HG02610 (cell line): Measurements from ENCODE around the gene TUFT1.
A peak's percentile ranks its signal among the peaks of the same experiment; 100 is the strongest.
"Not testable (repeated sequence)": the region's sequence is repeated elsewhere in the genome, so short reads cannot be mapped to it uniquely, and the experiment has no call there.

ENCODE experiments used
- ATAC-seq: cut with Tn5 transposase; IDR thresholded peaks from one replicate; pipeline ENCODE4 v1.9.1; 2021; ENCODE audit warnings: mild to moderate bottlenecking, moderate library complexity; ENCODE audit not compliant: unreplicated experiment

The TUFT1 gene

DNA sequence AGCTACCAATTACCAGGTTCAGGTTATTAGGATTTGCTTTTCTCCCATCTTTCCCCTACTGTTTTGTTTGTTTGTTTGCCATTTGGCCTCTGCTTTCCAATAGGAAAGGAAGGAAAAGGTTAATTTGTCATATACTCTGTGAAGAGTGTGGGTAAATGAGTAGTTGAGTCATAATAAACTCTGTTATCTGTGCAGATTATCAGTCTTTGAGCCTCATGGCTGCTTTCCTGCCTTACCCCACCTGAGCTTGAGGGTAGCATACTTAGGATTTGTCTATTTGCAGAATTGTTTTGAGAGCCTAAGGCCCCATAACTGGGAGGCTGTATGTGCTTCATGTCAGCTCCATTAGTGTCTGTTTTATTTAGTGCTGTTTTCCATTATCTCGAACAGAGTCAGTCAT, 38.8 kb downstream of the TUFT1 start:
- ATAC-seq: no peak

DNA sequence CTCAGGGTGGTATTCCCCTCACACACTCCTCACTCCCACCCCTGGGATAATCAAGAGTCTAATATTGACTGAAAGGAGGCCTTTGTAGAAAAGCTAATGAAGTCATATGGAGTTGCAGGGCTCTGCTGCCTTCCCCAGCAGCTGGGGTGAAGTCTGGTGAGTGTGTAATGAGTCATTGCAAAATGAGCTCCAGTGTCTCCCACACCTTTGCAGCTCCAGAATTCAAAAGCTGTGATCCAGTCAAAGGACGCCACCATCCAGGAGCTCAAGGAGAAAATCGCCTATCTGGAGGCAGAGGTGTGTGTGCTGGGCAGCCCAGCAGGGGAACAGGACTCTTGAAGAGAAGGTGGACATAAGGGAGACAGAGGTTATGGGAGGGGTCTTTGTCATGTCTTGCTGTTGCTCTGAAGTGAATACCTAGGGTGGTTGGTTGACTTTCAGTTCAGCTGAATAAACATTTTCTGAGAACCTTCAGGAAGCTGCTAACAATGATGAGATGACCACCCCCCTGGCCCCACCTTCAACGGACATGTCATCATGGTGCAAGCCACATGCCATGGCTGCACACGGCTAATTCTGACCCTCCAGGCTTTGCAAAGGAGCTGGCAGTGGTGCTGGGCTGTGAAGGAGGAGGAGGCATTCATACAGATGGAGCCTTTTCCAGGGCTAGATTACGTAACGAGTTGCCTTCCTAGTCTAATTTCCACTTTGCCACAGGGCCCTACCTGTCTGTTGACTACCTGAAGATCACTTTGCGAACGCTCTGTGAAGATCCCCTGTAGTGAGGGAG, 39.5 kb downstream of the TUFT1 start:
- ATAC-seq: no peak

DNA sequence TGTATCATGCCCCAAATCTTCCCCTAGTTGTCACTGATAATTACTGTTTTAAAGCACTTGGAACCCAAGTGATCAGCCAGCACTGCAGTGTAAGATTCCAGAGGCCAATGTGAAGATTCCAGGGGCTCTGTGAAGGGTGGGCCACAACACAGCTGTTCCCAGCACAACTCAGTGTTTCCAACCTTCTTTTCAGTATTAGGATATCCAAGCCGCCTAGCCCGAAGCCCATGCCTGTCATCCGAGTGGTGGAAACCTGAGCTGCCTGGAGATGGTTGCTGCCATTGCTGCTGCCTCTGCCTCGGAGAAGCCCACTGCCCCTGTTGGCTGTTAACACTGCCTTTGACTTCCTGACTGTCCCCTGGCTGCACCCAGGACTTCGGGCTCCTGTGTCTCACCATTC, 41.3 kb downstream of the TUFT1 start:
- no peak for ATAC-seq

DNA sequence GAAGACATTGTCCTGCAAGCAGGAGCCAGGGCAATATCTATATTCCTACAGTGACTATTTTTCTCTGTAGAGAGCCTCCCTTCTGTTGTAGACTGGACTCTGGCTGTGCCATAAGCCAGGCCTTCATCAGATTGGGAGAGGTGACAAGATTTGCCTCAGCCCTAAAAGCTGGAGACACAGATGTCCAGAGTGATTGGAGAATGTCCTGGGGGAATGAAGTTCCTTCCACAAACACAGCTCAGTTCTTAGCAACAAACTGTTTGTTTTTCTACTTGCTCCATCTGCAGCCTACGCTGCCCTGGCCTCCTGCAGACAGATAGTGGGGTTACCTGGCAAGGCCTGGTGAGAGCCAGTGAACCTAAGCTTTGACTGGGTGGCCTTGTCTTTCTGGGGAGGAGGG, 41.8 kb downstream of the TUFT1 start:
- no peak for ATAC-seq

DNA sequence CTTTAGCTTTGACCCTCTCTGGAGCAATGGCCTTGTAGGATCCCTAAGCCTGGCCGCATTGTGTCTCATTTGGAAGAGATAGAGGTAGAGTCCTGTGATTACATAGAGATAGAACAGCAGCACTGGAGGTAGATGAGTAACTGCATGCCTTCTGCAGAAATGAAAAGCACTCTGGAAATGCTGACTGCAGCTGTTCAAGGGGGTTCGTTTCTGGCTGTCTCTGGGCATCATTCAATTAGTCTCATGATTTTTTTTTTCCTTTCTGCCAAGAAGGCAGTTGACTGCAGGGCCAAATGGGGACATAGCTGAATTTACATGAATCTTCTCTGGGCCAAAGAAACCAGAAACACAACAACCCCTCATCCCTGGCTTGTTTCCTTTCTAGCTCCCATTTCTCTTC, 43.7 kb downstream of the TUFT1 start:
- ATAC-seq: no peak

DNA sequence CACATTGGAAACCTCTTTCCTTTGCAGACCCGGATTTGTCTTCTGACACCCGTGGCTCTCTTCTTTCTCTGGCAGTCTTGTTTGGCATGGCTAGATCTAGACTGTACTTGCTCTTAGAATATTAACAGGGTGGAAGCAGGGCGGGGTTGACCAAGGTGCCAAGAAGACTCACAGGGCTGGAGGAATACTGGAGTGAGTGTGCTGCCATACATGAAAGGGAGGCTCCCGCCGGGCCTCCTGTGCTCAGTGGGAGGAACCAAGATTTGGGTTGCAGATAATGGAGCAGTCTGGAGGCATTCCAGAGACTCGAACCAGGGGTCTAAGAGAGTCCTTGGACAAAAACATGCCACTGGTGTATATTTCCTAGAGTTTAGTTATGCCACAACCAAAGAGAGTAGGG, 44.2 kb downstream of the TUFT1 start:
- no peak for ATAC-seq

DNA sequence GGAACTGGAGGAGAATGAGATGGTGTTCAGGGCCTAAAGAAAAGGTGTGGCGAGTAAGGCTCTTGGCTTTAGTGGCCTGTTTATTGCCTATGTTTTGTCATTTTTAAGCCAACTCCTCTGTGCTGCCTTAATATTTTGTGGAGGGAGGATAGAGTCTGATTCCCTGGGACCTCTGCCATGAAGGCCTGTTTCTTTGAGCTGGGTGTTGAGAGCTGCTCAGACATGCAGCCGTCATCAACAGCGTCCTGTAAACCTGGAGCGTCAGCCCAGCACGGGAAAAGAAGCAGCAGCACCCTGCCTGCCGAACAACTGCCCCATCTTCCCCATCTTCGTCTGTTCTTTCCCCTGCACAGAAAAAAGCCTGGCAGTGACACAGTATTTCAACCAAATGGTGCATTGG, 44.7 kb downstream of the TUFT1 start:
- no peak for ATAC-seq

DNA sequence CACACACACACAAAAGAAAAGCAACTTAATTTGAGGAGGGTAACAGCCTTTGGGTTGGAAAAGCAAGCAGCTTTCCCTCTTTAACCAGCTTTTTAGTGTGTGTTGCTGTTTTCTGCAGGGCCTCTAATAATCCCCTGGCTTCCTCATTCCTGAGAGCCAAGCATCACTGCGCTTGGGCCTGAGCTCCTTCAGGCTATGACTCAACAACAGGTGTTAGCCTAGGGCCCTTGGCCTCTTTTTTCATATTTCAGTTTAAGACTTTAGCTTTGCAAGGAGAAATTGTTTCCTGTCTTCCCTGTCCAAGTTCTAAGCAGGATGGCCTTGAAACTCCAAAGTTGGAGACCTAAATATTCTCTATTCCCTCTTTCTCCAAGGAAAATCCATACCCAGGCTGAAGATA, 45.5 kb downstream of the TUFT1 start:
- ATAC-seq: peak; percentile 43

DNA sequence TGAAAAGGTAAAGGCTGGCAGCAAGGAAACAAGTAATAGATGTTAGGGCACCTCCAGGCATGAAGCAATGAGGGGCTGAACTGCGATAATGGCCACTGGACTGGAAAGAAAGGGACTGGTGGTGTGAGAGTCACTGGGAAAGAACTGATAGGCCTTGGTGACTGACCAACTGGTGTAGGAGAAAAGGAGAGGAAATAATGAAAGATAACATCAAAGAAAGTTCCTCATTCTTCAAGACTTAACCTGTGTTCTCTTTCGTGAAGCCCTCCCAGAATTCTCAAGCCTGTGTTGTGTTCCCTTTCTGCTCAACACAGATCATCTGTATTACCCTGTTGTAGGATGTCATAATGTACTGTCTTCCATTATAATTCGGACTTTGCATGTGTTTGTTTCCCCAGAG, 50.9 kb downstream of the TUFT1 start:
- no peak for ATAC-seq

DNA sequence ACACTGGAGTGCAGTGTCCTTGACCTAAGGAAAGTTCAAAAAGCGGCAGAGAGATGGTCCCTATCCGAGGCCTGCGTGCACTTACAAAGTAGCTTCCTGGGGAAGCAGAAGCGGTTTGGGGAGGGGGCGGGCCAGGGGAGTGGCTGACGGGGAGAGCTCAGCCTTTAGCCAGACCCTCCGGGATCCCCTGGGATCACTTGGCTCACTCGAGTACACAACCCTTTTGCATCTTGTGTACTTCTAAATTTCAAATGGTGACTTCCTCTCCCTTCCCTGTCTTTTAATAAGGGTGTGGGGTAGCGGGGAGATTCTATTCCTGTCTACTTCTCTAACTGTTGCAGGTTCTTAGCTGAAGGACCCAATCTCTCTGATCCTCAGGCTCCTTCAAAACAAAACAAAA, 53.6 kb downstream of the TUFT1 start:
- ATAC-seq: no peak

DNA sequence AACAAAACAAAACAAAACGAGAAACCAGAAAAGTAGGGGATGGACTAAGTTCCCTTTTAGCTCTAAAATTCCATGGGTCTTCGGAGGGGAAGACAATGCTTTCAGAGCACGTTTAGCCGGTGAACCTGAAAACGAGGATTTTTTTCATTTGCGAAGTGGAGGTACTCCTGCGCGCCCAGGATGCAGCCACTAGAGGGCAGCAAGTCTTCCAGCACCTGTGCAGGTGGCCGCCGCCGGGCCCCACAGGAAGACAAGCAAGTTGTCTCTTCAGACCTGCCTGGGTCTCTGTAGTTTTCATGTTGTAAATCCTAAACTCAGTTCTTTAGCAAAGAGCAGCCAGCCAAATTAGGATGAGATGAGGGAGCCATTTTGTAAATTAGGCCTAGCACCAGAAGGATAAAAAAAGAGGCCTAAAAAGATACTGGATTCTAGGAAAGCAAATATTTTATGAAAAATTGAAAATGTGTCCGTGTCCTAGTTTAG, 54.1 kb downstream of the TUFT1 start:
- no peak for ATAC-seq

DNA sequence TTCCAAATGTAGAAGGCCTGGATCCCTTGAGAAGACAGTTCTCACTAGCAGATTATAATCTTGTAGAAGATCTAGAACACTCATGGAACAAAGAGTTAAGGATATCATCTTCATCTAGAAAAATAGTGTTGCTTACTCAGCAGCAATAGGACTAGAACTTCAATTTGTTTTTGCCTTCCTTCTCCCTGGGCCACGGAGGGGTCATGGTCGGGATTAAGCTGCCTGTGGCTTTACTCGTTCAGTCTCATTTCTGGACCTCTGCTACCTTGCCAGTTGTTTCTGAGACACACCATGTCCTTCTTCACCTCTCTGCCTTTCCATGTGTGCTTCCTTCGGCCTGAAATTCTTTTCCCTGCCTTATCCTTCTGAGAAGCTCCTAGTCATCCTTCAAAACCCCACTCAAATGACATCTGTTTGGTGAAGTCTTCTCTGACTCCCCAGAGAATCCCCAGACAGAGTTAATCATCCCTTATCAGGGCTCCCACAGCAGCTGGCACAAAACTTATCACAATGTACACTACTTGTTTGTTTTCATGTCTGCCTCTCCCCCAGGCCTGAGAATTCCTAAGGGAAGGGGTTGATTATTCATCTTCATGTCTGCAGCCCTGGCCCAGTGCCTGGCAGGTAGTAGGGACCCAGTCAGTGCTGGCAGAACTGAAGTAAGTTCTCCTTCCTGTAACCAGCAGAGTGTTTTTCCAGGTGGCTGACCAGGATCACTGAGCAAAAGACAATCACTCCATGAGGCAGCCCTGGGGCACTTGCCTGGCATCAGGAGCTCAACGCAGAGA, 56.3 kb downstream of the TUFT1 start:
- ATAC-seq: no peak

DNA sequence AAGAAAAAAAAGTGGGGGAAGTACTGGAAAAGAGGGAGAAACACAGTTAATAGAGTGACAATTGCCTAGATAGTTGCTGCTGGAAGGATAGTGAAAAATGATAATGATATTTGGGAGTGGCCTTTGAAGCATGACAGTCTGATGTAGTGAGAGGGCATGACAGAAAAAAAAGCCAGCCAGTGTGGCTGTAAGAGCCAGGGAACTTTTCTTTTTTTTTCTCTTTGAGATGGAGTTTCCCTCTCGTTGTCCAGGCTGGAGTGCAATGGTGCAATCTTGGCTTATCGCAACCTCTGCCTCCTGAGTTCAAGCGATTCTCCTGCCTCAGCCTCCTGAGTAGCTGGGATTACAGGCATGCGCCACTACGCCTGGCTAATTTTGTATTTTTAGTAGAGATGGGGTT, 62.4 kb downstream of the TUFT1 start:
- ATAC-seq: not testable (repeated sequence)

DNA sequence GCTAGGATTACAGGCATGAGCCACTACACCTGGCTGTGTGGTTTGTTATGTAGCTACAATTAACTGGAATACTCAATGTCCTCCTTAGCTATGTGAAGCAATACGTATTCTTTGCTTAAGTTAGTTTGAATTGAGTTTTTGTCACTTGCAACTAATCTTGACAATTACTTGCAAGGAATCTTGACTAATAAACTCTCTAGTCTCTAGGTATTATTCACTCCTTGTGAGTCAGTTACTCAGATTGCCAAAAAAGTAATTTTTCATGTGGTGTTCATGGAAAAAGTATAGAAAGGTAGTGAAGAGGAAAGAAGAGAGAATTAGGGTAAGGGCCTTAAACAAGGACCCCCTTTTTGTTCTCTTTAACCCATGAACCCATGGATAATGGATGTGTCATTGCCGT, 64.2 kb downstream of the TUFT1 start:
- ATAC-seq: no peak

DNA sequence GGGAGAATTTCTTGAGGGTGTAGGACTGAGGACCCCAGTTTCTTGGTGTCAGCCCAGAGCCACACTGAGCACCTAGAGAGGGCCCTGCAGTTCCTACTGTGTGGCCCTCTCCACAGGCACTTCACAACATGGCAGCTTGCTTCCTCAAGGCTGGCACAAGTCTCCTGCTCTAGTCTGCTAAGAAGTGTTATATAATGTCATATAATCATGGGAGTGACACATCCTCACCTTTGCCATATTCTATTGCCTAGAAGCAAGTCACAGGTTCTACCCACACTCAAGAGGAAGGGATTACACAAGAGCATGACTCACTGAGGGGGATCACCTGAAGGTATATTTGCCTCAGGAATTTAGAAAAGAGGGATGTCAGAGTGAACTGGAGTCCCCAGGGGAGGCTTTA, 66.3 kb downstream of the TUFT1 start:
- no peak for ATAC-seq

DNA sequence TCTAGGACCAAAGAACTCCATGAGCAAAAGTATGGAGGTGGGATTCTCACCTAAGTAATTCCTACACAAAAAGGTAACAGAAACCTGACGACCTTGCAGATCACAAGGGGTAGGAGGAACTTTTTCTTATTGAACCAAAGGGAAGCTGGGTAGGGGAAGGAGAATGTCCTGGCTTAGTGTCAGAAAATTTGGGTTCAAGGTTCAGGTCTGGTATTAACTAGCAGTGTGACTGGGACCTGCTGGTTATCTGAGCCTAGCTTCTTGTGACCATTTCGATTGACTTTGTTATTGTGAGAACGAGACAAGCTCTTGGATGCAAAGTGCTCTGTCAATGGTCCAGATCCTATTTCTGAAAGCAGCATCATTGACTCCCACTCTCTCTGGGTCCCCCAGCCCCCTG, 66.7 kb downstream of the TUFT1 start:
- no peak for ATAC-seq

DNA sequence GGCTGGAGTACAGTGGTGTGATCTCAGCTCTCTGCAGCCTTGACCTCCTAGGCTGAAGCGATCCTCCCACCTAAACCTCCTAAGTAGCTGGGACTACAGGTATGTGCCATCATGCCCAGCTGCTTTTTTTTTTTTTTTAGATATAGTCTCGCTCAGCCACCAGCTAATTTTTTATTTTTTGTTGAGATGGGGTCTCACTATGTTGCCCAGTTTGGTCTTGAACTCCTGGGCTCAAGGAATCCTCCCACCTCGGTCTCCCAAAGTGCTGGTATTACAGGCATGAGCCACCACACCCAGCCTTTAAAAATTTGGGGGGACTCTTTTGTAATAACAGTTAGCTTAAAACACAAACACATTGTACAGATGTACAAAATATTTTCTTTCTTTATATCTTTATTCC, 70.0 kb downstream of the TUFT1 start:
- no peak for ATAC-seq

DNA sequence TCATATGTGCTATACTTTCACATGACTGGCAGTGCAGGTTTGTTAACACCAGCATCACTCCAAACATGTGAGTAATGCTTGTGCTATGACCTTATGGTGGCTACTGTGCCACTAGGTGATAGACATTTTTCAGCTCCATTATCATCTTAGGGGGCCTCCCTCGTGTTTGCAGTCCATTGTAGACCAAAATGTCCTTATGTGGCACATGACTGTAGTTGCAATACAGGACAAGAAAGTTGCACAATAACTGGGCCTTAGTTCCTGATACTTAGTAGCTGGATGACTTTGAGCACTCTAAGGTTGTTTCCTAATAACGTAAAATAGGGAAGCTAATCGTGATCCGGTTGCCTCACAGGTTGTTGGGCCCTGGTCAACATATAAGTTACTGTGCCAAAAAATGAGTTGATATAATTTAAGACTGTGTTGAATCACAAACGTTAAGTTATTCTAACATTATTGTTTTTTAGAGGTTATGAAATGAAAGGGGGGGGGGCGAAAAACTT, 71.2 kb downstream of the TUFT1 start:
- no peak for ATAC-seq

DNA sequence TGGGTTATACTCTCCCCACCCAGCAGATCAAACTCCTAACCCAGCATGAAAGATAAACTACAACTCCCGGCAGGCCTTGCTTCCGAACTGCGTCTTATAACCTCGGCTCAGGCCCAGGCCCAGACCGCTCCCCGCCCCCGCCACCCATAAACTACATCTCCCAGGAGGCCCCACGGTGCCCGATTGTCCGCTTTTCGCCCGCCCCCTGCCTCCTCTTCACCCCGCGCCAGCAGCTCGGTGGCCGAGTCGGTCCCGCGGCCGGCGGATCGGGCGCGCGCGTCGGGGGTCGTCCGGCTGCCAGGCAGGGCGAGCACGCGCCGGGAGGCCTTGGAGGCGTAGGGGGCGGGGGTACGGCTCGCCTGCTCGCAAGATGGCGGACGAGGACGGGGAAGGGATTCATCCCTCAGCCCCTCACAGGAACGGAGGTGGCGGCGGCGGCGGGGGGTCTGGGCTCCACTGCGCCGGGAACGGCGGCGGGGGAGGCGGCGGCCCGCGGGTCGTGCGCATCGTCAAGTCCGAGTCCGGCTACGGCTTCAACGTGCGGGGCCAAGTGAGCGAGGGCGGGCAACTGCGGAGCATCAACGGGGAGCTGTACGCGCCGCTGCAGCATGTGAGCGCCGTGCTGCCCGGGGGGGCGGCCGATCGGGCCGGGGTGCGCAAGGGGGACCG, 71.9 kb downstream of the TUFT1 start, which contains the start of gene SNX27:
Gene SNX27, plus strand, starts transcription at position 219 of the 669 bp plus-strand sequence. Its CDS starts 152 bp downstream, at position 371.
- peak; percentile 94 for ATAC-seq

DNA sequence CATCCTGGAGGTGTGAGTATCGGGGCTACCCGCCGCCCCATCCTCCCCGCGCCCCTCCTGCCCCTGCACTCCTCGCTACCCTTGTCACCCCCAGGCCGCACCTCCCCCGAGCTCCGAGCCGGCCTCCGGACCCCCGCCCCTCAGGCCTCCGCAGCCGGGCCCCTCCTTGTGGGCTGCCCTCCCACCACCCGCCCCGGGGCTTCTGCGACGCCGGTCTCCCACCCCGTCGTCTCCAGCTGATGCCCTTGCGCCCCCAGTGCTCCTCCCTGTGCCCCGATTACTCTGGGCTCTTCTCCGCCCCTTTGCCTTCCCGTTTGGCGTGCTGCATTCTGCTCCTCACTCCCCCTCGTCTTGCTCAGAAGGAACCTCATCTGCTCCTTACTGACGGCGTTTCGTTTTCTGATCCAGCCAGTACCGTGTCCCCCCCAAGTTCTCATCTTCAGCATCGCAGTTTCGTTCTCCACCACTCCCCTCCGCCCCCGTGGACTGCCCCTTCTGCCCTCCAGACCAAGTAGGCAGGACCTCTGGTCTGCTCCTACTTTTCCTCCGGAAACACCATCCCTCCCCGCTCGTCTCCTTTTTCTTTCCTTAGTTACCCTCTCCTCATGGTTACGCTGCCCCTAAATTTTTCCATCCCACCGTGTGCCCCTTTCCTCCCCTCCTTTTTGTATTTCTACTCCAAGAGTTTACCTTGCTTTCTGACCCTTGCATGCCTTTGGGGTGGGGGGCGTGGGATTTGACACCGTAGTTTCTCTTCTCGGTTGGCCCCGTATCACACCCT, 72.6 kb downstream of the TUFT1 start:
- peak; percentile 3 for ATAC-seq
